ENCODE data around the gene MED15. TPM values are rescaled to one million over a fixed set of nuclear protein-coding genes. Genes with fewer than 3 reads are reported as not detected.
A peak's percentile ranks its signal among the peaks of the same experiment; 100 is the strongest.

The MED15 gene
- total RNA-seq, 1 experiment from 2014 or later = 94.7 TPM

DNA sequence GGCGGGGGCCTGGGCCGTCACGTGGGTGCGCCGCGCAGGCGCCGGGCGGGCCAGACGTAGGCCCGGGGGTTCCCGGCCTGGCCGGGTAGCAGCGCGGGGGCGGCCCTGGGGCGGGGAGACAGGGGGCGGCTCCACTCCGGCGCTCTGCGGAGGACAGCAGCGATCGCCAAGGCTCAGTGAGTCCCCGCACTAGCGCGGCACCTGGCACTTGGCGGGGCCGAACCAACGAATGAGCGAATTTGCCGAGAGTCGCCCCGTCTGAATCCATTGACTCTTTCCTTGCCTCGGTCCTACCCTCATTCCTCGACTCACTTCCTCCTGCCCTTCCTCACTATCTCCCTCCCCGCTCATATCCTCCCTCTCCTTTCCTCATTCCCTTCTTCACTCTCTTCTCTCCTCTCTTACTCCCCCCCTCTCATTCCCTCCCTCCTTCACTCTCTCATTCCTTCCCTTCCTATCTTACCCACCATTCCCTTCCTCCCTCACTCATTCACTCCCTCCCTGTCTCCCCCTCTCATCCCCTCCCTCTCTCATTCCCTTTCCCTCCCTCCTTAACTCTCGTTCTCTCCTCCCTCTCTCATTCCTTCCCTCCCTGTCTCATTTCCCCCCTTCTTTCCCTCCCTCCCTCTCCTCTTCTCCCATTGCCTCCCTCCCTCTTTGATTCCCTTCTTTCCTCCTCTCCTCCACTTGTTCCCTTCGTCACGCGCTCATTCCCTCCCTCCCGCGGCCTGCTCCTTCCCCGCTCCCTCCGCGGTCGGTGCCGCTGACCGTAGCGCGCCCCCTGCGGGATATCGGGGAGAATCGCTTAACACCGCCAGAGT is 11.3 kb upstream of the MED15 start:
- CTCF ChIA-PET = interaction anchor here (0.6 to 1.0 kb wide), 3 partner anchors 17 to 78 kb away, joined by 3 to 7 read pairs (median 3); no protein-coding TSS in a partner anchor
- intact Hi-C loops (cut with micrococcal nuclease; ENCODE audit: unreplicated experiment) = loop anchor here (1.0 kb wide), 2 partner anchors 65 to 78 kb away; no protein-coding TSS in a partner anchor

DNA sequence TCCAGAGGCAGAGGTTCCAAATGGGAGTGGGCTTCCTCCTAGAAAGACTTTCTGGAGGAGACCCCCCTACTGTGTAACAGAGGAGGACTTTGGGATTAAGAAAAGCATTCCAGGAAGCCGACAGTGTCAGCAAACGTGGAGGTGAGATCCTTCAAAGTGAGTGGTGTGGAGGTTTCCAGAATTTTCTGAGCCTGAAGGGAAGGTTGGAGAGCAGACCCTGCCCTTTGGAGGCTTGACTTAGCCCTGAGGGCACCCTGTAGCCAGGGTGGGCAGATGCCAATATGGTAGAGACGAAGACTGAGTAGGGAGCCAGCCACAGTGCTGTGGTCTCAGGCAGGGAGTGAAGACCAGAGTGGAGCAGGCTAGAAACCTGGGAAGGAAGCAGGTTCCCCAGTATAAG is 10.0 kb upstream of the MED15 start:
- H3K27ac Mint-ChIP-seq (ENCODE audit: unreplicated experiment) = peak overlapping the region; percentile 86
- no peaks in the 10 kb centered on the region for H3K27me3 ChIP-seq (replicated peaks; ENCODE audit: control insufficient read depth, insufficient read depth, low read length)
- no peaks in the 10 kb centered on the region for H3K27me3 Mint-ChIP-seq (ENCODE audit: insufficient read depth, unreplicated experiment)
- TF ChIP-seq, protein P1, sequence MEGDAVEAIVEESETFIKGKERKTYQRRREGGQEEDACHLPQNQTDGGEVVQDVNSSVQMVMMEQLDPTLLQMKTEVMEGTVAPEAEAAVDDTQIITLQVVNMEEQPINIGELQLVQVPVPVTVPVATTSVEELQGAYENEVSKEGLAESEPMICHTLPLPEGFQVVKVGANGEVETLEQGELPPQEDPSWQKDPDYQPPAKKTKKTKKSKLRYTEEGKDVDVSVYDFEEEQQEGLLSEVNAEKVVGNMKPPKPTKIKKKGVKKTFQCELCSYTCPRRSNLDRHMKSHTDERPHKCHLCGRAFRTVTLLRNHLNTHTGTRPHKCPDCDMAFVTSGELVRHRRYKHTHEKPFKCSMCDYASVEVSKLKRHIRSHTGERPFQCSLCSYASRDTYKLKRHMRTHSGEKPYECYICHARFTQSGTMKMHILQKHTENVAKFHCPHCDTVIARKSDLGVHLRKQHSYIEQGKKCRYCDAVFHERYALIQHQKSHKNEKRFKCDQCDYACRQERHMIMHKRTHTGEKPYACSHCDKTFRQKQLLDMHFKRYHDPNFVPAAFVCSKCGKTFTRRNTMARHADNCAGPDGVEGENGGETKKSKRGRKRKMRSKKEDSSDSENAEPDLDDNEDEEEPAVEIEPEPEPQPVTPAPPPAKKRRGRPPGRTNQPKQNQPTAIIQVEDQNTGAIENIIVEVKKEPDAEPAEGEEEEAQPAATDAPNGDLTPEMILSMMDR (IDR thresholded peaks at IDR 0.05; ENCODE audit: insufficient read depth in 1 of 2, low read depth in 1 of 2, low read length in 1 of 2, severe bottlenecking in 1 of 2, unreplicated experiment in 1 of 2) = no peak
- no peak for DNase-seq
- no peak overlapping the region for H3K4me3 Mint-ChIP-seq (ENCODE audit: unreplicated experiment)
- intact Hi-C loops (cut with micrococcal nuclease; ENCODE audit: unreplicated experiment) = no loop called here
- no TSS peak for BruUV-seq (replicated peaks)
- no peak overlapping the region for H3K4me3 ChIP-seq (ENCODE audit: low read depth, low read length)
- peaks cover 6% of the 10 kb centered on the region for H3K4me1 Mint-ChIP-seq (ENCODE audit: low read depth, unreplicated experiment)
- H3K9me3 Mint-ChIP-seq (ENCODE audit: unreplicated experiment) = no peaks in the 10 kb centered on the region
- ChIA-PET CTCF (no interaction called here), POLR2A (no interaction called here)
- H3K9me3 ChIP-seq = no peaks in the 10 kb centered on the region
- no peaks in the 10 kb centered on the region; the same call in 1 of the 2 replicates for H3K36me3 ChIP-seq (ENCODE audit: control insufficient read depth, insufficient read depth, low read length)
- H3K4me1 ChIP-seq = peaks cover under 1% of the 10 kb centered on the region; the same call in 1 of the 2 replicates
- H3K36me3 Mint-ChIP-seq (ENCODE audit: insufficient read depth, unreplicated experiment) = no peaks in the 10 kb centered on the region

More for the DNA sequence above, 11.3 kb upstream of the MED15 start:
- H3K36me3 ChIP-seq (ENCODE audit: control insufficient read depth, insufficient read depth, low read length) = no peaks in the 10 kb centered on the region
- Mint-ChIP-seq H3K4me1 (ENCODE audit: low read depth, unreplicated experiment) (peaks cover 6% of the 10 kb centered on the region), H3K4me3 (ENCODE audit: unreplicated experiment) (peak overlapping the region; percentile 98), H3K9me3 (ENCODE audit: unreplicated experiment) (no peaks in the 10 kb centered on the region), H3K27me3 (ENCODE audit: insufficient read depth, unreplicated experiment) (no peaks in the 10 kb centered on the region), H3K27ac (ENCODE audit: unreplicated experiment) (peak overlapping the region; percentile 86), H3K36me3 (ENCODE audit: insufficient read depth, unreplicated experiment) (no peaks in the 10 kb centered on the region)
- DNase-seq = peak; percentile 88 to 95
- H3K4me3 ChIP-seq (ENCODE audit: low read depth, low read length) = peak overlapping the region; percentile 53
- TF ChIP-seq, protein P1 (IDR thresholded peaks at IDR 0.05; ENCODE audit: insufficient read depth in 1 of 2, low read depth in 1 of 2, low read length in 1 of 2, severe bottlenecking in 1 of 2, unreplicated experiment in 1 of 2) = peak; percentile 80 to 87
- no peaks in the 10 kb centered on the region for H3K27me3 ChIP-seq (replicated peaks; ENCODE audit: control insufficient read depth, insufficient read depth, low read length)
- no TSS peak for BruUV-seq (replicated peaks)
- no peaks in the 10 kb centered on the region for H3K9me3 ChIP-seq
- no peaks in the 10 kb centered on the region for H3K4me1 ChIP-seq
- POLR2A ChIA-PET = interaction anchor here (0.6 to 1.0 kb wide), 5 partner anchors 11 to 1066 kb away, joined by 4 to 8 read pairs (median 6); partner anchors contain the start of gene MED15

DNA sequence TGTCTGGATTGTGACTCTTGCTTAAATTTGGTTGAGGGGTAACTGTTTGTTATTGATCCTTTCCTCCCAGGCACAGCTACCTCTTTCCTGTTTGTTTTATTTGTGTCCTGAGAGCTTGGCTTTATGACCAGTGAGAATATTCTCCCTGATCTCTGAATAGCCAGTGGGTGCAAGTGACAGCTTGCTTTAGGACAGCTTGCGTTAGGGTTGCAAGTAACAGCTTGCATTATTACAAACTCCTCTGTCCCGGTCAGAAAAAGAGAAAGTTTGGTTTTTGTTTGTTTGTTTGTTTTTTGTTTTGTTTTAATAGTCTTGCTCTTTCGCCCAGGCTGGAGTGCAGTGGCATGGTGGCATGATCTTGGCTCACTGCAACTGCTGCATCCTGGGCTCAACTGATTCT is 8.5 kb upstream of the MED15 start:
- ChIA-PET CTCF (no interaction called here), POLR2A (no interaction called here)
- TF ChIP-seq, protein P1 (IDR thresholded peaks at IDR 0.05; ENCODE audit: insufficient read depth in 1 of 2, low read depth in 1 of 2, low read length in 1 of 2, severe bottlenecking in 1 of 2, unreplicated experiment in 1 of 2) = no peak
- no peak overlapping the region for H3K27ac Mint-ChIP-seq (ENCODE audit: unreplicated experiment)
- BruUV-seq (replicated peaks) = no TSS peak
- no peaks in the 10 kb centered on the region for H3K27me3 ChIP-seq (replicated peaks; ENCODE audit: control insufficient read depth, insufficient read depth, low read length)
- H3K4me1 Mint-ChIP-seq (ENCODE audit: low read depth, unreplicated experiment) = peaks cover 6% of the 10 kb centered on the region
- no peaks in the 10 kb centered on the region for H3K27me3 Mint-ChIP-seq (ENCODE audit: insufficient read depth, unreplicated experiment)
- H3K36me3 ChIP-seq (ENCODE audit: control insufficient read depth, insufficient read depth, low read length) = no peaks in the 10 kb centered on the region; the same call in 1 of the 2 replicates
- H3K9me3 ChIP-seq = no peaks in the 10 kb centered on the region
- H3K9me3 Mint-ChIP-seq (ENCODE audit: unreplicated experiment) = no peaks in the 10 kb centered on the region
- peaks cover 7% of the 10 kb centered on the region for H3K4me1 ChIP-seq
- DNase-seq = no peak
- H3K36me3 Mint-ChIP-seq (ENCODE audit: insufficient read depth, unreplicated experiment) = no peaks in the 10 kb centered on the region
- no peak overlapping the region for H3K4me3 ChIP-seq (ENCODE audit: low read depth, low read length)
- intact Hi-C loops (cut with micrococcal nuclease; ENCODE audit: unreplicated experiment) = no loop called here
- no peak overlapping the region for H3K4me3 Mint-ChIP-seq (ENCODE audit: unreplicated experiment)

Data from Caco-2 (cell line).